Stimulated activated CD8-positive, alpha-beta memory T cell treated with anti-CD3 and anti-CD28 coated beads, Interleukin-15, amount 100 ng/mL, for 1 hour (primary cell): ENCODE measurements around the gene TTC39A.

Experiments used
- DNase-seq: peaks from one replicate; pipeline ENCODE4 v3.0.0-alpha.2; 2020; ENCODE audit warnings: low read depth

Gene TTC39A

GRCh38 chr1:51314974-51315373 is 15.4 kb downstream of the TTC39A start:
- DNase-seq = no peak

- DNase-seq = no peak
These were observed 16.2 kb downstream of the TTC39A start for GRCh38 chr1:51313961-51314777.

DNA sequence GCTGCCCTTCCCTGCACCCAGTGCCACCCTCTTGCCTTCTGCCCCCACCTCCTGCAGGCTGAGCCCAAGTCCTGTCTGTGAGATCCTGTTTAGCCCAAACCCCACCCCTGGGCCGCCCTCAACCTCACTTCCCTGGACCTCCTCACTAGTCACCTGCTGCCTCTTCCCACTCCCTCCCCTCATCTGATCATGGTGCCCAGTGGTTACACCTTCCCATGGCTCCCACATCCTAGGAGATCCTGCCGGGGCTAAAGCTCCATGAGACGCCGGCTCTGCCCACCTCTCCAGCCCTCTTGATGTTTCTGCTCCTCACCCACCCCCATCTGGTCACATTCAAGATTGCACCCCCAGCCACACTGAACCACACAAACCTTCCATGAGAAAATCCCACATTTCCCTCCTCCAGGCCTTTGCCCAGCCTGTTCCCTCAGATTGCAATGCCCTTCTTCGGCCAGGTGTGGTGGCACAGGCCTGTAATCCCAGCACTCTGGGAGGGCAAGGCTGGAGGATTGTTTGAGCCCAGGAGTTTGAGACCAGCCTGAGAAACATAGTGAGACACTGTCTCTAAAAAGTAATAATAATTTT is 17.0 kb downstream of the TTC39A start:
- DNase-seq = no peak

- DNase-seq = no peak
These were observed 17.6 kb downstream of the TTC39A start for GRCh38 chr1:51312718-51313117.

DNA sequence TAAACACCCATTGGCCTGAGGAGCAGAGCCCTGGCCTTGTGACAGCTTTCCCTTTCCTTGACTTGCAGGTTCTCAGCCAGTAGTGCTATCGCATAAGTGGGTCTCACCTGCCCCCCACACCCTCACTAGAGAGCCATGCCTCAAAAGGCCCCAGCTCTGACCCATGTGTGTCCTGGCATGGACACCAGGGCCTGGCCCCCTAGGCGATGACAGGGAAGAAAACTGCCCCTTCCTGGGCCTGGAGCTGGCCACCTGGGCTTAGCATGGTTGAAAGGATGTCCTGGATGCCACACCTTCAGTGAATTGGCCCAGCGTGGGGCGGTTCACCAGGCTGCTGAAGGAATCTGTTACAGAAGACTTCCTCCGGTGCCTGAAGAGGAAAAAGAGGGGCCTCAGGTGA is 18.5 kb downstream of the TTC39A start:
- no peak for DNase-seq

DNA sequence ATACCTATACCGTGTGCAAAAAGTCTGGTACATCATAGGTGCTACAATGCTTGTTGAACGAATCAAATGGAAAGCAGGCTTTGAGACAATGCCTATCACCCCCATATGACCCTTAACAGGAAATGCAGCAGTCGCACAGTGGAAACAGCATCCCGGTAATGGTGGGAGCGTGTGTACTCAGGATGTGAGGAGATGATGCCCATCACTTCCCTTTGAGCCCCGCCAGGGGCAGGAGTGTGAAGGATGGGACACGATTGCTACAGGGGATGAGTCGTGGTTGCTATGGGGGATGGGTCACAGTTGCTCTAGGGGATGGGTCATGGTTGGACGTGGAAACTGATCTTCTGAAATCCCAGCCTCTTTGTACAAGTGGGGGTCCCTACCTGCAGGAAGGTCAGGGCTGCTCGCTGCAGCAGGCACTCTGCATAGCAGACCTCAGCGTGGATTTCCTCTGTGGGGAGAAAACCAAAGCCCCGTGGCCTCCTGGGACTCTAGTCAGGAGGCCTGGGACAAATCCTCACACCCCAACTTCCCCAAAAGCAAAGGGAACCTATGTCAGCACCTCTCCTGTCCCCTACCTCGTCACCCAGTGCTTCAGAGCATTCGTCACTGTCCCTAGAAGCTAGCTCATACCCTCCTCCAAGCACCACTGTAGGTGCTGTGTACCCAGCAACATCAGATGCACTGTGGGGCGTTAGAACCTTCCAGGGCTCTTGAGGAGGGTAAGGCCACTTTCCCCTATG is 19.3 kb downstream of the TTC39A start:
- DNase-seq = no peak

DNA sequence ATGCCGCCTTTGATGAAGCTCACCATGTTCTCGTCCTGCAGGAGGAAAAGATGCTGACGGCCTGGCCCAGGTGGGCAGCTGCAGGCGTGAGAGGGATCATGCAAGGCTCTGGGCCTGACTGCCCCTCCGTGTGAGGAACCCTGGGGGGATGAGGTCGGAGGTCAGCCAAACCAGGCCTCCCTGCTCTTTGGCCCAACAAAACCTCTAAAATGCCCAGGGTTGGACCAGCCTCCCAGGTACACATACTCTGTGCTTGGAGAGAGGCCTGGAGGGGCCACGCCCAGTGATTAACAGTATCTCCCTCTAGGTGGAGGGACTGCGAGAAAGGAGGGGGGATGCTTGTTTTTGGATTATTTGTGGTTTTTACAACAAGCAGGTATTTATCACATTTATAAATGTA is 21.1 kb downstream of the TTC39A start:
- no peak for DNase-seq

DNA sequence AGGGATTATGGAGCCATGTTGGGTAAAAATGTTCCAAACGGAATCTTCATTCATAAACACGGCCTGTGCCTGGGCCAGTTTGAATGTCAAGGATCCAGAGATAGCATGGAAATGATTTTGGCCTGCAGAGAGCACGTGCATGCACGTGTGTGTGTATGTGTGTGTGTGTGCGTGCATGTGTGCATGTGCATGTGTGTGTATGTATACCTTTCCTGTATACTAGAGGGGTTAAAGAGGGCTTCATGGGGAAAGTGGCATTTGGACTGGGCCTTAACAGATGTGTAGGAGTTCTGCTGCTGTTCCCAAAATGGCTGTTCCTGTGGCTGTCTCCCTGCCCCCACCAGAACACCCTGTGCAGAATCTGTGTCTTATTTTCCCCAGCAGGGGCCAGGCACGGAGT is 21.7 kb downstream of the TTC39A start:
- no peak for DNase-seq

GRCh38 chr1:51306950-51307349 is 23.4 kb downstream of the TTC39A start:
- DNase-seq = no peak

DNA sequence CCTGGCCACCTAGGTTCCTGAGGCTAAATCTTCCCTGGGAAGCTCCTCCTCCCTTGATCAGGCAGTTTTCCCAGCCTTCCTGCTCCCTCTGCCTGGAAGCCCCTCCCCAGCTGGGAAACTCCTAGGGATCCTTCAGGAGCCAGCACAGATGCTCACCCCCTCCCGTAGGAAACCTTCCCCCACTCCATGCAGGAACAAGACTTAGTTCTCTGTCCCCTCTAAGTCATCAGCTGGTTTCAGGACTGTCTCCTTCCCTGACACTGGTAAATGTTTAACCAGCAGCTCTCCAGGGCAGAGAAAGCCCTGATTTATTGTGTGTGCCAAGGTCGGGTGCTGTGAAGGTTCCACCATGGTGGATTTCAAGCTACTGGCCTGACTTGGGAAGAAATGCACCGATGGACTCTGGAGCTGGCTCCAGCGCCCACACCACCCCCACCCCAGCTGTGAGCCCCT is 25.0 kb downstream of the TTC39A start:
- DNase-seq = no peak

DNA sequence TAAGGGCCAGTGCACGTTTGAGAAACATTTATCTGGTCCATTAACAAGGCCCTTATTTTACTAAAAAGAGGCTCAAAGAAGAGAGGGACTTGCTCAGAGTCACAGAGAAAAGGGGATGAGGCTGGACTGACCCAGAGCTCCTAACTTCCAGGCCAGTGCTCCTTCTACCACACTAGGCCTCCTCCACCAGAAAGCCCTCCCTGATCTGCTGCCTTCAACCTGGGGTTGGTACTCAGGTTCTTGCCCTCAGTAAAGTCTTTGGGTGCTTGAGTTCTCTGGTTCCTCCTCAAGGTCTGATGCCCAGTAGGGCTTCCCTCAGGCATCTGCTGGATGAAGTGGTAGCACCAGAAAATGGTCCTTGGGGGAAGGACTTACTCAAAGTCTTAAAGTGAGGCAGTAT is 26.0 kb downstream of the TTC39A start:
- DNase-seq = no peak

GRCh38 chr1:51303751-51304251 is 26.6 kb downstream of the TTC39A start:
- DNase-seq = no peak

- DNase-seq = no peak
These were observed 27.0 kb downstream of the TTC39A start for GRCh38 chr1:51303315-51303714.

GRCh38 chr1:51302746-51303145 is 27.6 kb downstream of the TTC39A start:
- DNase-seq = no peak

DNA sequence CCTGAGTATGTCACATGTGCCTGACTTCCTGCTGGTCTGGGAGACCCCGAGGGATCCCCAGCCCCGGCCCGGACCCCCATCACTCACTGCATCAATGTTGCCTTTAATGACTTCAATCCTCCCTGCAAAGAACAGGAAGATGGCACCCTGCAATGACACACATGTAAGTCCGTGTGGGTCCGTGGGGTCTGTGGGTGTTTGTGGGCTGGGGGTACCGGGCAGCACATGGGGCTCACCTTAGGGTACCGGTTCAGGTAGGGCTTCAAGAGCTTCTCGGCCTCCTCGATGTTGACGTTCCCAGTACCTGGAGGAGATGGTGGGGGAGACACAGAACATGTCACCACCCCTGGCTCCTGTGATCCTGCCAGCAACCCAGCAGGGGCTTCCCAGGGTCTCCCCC is 28.1 kb downstream of the TTC39A start:
- DNase-seq = no peak

DNA sequence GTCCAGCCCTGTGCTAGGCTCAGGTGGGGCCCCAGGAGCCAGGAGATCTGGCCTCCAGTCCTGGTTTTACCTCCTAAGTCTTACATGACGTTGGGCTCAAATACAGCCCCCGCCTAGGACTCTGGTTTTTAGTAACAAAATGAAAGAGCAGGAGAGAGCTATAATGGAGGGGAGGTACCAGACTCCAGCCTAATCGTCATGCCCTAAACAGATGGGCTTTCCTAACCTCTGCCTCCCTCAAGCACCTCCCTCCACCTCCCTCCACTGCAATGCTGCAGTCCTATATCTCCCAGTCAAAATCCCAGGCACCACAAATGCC is 28.6 kb downstream of the TTC39A start:
- no peak for DNase-seq

- no peak for DNase-seq
These were observed 29.1 kb downstream of the TTC39A start for GRCh38 chr1:51301152-51301843.

DNA sequence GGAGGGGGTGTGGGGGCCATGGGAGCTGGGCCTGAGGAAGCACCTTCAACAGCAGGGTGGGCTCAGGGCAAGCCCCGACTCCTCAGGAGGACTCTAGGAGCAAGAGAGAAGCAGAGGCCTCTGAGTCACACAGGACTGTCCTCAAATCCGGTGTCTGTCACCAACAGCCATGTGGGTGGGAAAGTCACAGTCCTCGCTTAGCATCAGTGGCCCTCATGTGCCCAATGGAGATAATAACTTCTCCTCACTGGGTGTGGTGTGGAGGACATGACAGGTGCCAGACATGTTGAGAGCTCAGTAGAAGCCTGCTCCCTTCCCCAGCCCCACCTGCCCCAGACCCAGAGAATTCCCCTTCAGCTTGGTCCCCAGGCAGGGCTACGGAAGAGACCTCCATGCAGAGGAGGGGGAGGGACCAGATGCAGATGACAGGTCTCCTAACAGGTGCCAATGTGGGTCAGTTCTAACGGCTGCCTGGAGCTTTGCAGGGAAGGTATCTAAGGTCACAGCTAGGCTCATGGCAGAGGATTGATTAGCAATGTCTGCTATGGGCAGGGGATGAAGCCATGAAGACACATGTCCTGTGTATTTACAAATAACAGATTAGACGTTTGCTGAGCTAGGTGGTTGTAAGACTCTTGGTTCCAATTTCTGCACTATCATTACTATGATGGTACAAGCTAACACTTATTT is 30.2 kb downstream of the TTC39A start:
- DNase-seq = no peak

DNA sequence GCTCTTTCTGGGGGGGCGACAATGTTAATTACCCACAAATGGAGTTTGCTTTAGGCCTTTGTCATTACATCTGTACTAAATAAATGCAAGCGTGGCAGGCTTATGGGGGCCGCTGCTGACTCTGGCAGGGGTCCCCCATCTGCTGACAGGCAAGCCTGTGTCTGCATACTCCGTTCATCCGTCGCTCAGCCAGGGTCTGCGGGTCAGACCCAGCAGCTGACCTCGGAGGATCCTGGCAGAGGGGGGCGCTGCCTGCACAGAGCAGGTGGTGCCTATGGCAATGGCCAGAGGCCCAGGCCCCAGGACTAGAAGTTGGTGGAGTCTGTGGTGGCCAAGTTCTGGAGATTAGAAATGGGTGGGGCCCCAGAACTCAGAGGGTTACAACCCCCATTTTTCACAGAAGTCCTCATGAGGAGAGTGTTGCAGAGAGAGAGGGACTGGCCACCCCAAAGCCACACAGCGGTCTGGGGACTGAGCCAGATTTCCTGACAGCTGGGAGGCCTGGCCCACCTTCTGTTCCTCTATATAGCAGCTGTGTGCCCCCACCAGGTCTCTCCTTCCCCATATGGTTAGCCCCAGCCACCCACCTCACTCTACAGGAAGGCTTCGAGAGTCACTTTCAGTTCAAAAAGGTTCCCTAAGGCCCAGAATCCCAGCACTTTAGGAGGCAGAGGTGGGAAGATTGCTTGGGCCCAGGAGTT is 31.0 kb downstream of the TTC39A start:
- DNase-seq = no peak

DNA sequence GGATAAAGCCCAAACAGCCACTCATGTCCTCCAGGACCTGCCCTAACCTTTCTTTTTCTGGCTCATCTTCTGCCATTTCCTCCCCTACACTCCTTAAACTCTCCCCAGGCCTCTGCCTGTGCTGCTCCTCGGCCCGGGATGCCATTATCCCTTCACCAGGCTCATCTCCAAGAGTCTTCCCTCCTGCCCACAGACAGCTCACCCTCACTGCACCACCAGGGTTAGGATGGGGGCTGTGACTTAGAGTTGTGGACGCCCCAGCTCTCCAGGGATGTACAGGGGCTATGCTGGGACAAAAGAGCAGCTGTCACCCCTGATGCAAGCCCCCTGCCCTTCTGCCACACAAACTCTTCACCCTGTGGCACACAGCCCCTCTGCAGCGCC is 32.0 kb downstream of the TTC39A start:
- DNase-seq = no peak
